Anterior cingulate cortex (tissue), 58 donors: ENCODE measurements around the gene PXT1.
A peak's percentile ranks its signal among the peaks of the same experiment; 100 is the strongest.
"Not testable (repeated sequence)": the region's sequence is repeated elsewhere in the genome, so short reads cannot be mapped to it uniquely, and the experiment has no call there.

Experiments
- DNase-seq, 58 donors: peaks; one replicate each; lab custom pipeline; 2025; lab: John Stamatoyannopoulos, UW

PXT1 gene

DNA sequence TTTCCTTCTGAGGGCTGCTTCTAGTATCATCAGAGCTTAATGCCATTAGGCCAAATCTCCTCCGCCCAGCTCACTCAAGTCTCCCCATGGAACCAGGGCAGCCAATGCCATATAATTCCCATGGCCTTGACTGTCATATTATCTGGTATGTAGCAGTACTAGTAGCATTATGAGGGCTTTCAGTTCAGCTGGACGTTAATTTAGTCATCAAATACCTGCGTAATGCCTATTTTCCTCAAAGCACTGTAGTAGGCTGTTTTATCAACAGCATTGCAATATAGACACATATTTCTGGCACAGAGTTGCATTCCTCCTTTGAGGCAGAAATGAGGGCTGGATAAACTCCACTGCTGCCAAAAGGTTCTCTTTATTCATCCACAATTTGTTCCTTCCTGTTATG, 1.8 kb upstream of the PXT1 start:
- peak in 1 of 58 donors; percentile 1 for DNase-seq

- DNase-seq: peak in 6 of 58 donors; percentile 3 to 62 (median 42)
Measured at GRCh38 chr6:36443471-36444428, 1.1 kb upstream of the PXT1 start.

DNA sequence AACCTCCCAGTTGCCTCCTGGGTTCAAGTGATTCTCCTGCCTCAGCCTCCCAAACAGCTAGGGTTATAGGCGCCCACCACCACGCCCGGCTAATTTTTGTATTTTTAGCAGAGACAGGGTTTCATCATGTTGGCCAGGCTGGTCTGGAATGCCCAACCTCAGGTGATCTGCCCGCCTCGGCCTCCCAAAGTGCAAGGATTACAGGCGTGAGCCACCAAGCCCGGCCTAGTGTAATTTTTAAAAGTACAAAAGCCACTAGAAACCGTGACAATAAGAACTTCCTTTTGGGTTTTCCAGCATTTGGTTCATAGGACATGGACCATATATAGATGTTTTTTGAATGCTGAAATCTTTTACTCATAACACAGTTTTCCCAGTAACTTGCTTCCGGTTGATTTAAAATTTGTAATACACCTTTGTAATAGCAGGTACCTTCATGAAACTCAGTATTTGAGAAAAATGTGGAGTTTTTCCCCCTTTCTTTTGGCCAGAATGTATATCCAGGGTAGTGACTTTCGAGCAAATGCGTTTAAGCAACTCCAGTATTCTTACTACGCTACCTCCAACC, 467 bp downstream of the PXT1 start:
- peak in 1 of 58 donors; percentile 0 for DNase-seq

DNA sequence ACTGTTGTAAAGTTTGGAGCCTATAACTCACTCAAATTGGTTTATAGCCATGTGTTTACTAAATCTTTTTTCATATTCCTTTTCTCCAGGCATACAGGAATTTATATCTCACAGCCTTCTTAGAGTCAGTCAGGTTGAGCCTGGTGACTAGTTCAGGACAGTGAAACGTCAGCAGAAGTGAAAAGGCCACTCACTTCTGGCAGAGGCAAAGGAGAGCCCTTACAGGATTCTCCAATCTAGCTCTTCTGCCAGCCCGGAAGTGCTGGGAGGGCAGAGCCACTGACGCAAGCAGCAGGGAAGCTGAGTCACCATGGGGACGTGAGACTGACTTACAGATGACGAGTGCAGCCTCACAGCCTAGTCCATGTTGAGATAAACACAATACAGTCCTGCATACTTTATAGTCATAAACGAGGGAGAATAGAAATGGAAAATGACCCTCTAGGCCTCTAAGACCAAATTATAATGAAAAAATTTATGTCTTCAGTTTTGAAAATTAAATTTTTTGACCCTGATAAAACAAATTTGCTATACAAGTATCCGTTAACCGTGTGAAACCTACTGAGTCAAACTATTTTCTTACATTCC, 1.3 kb downstream of the PXT1 start:
- DNase-seq: peak; percentile 5 to 92 (median 72)

GRCh38 chr6:36436466-36436865, 6.2 kb downstream of the PXT1 start:
- no peak for DNase-seq

DNA sequence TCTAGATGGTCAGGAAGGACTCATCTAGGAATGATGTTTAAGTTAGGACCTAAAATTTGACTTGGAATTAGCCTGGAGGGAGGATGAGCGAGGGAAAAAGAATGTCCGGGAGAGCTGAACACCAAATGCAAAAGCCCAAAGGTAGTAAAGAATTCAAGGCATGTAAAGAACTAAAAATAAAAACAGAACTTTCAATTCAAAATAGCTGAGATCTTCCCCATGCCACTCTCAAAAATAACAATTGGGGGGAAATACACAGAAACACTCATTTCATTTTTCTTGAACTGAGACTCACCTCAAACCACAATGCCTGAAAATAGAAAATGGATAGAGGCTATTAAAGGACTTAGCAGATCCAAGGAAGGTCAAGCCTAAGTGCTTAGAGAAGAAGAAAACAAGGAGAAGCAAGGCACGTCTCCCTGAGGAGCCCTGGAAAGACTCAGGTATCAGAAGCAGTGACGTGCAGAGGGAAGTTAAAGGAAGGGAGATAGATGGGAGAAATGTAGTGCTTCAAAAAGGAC, 10.4 kb downstream of the PXT1 start:
- no peak for DNase-seq

GRCh38 chr6:36431197-36431596, 11.5 kb downstream of the PXT1 start:
- no peak for DNase-seq

- DNase-seq: no peak
Measured at GRCh38 chr6:36430351-36430750, 12.3 kb downstream of the PXT1 start.

- no peak for DNase-seq
Measured at GRCh38 chr6:36428911-36429310, 13.7 kb downstream of the PXT1 start.

DNA sequence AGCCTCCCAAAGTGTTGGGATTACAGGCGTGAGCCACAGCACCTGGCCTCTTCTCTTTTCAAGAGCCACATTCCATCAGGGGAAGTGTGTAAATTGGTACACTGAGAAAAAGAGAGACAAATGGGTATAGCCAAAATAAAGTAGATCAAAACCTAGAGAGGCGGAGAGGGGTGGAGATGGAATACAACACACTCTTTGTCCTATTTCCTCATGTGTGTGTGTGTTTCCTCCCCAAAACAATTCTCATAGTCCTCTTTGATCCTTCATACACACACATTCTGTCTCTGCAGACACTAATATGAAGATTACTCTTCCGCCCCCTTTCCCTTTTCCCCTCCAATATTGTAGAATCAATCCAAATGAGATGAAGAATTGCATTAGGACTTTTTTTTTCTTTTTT, 16.0 kb downstream of the PXT1 start:
- DNase-seq: no peak

DNA sequence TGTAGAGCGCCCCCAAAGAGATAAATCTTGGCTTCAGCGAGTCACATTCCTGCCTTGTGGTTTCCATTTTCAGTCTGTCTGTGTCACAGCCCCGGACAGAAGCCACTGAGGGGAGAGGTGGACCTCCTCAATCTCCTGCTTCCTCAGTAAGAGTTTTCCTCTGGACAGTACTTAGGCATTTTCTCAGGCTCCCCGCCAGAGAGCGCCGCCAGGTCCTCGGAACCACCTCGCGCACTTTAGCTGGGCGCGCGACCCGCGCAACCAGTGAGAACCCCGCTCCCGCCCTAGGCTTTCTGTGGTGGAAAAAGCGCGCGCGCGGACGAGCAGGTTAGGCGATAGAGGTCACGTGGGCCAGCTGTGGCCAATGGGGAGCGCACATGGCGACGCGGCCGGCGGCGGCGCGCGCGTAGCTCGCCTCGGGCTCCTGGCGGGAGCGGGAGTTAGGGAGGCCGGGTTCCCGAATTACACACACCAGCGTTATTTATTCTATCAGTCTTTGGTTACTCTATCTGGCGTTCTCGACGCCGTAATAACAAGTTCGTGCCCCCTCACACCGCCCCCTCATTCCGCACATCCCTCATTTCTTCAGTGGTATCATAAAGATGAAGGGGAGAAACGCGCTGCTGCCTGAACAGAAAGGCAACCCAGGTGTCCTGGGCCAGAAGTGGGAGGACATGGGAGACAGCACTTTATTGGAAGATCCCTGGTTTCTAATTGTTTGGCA, 19.4 kb downstream of the PXT1 start:
- peak; percentile 78 to 98 (median 96) for DNase-seq

DNA sequence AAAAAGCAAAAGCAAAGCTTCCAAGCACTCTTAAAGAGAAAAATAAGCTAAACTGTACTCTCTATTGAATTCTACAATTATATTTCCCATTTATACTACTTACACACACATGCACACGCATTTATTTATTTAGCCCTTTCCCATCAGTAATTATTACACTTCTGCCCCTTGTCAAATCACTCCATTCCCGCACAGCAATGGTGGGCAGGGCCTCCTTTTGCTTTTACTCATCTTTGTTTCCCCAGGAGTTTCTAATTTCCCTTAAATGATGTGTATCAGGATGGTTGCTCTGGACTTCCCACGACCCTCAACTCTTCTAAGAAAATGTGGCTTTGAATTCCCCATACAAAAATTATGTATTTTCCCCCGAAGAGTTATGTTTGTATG, 19.9 kb downstream of the PXT1 start:
- no peak for DNase-seq

- DNase-seq: no peak
Measured at GRCh38 chr6:36419310-36419709, 23.3 kb downstream of the PXT1 start.

DNA sequence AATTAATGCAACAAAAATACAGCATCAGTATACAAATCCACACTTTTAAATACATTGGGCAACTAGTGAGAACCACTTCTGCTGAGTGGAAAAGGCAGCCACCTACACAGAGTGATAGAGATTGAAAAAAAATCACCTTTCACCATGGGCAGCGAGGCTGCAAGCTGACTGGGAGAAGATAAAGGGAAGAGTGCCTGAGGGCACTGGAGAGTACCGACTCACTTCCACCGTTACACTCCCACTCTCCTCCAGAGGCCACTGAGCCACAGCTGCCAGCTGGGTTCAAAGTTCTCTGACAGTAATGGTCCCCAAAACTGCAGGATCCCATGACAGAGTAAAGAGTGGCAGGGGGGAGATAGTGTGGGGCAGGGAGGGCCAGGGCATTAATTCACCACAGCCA, 24.1 kb downstream of the PXT1 start:
- no peak for DNase-seq

DNA sequence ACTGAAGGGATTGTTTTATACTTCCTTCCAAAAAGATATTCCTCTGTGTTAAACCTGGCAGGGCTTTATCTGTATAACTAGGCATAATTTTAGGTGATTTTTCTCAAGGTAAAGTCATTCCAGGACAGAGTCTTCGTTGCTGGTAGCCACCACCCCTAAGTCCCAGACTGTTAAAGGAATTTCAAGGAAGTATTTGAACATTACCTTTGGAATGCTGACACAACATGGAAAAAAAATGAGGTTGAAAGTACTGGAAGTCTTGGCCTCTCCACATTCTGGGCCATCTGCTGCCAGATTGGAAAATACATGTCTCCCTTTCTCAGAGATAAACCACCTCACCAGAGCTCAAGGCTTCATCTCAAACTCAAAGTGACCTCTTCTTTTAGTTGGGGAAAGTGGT, 28.2 kb downstream of the PXT1 start:
- DNase-seq: no peak

GRCh38 chr6:36413489-36414480, 28.9 kb downstream of the PXT1 start:
- no peak for DNase-seq

DNA sequence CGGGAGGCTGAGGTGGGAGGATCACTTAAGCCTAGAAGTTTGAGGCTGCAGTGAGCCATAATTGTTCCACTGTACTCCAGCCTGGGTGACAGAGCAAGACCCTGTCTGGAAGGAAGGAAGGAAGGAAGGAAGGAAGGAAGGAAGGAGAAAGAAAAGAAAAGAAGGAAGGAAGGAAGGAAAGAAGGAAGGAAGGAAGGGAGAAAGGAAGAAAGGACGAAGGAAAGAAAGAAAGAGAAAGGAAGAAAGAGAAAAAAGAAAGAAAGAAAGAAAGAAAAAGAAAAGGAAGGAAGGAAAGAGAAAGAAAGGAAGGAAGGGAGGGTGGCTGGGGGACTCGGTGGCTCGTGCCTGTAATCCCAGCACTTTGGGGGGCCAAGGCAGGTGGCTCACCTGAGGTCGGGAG, 32.9 kb downstream of the PXT1 start:
- DNase-seq: not testable (repeated sequence)

DNA sequence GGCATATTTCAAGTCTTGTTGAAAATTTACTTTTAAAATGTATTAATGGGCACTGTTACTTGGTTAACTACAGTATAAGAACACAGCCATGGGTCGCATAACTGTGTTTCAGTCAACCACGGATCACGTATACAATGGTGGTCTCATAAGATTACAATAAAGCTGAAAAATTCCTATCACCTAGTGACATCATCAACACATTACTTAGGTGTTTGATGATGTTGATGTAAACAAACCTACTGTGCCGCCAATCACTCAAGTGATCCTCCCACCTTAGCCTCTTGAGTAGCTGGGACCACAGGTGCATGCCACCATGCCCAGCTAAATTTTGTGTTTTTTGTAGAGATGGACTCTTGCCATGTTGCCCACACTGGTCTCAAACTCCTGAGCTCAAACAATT, 38.5 kb downstream of the PXT1 start:
- no peak for DNase-seq

DNA sequence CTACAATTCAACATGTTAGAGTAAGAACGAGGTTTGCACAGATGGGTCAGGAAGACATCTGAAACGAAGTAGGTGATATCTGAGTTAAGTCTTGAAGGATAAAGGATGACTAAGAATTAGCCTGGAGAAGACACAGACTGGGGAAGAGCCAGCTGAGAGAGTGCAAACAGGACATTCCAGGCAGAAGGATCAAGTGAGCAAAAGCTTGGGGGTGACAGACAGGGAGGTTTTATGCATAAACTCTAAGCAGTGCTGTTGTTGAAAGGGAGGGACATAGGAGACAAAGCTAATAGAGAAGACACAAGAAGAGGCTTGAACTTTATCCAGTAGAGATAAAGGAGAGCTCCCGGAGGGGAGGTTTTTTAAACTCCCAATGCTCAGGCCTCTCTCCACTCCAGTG, 40.2 kb downstream of the PXT1 start:
- no peak for DNase-seq
